ENCODE measurements around the gene FKBP9. TPM values are rescaled to one million over a fixed set of nuclear protein-coding genes. Genes with fewer than 3 reads are reported as not detected.

FKBP9 gene
- total RNA-seq, 5 donors from 2014 or later (not counting 1 experiment from before 2014, with no cell fraction given), result 1.1 to 1.9 (median 1.6) TPM; not detected in 2

GRCh38 chr7:33040803-33041516 is 83.7 kb downstream of the FKBP9 start:
- H3K4me1 ChIP-seq (ENCODE audit: control insufficient read depth in 1 of 2, extremely low read depth in 1 of 2, insufficient read depth in 2 of 2, low read length in 2 of 2), result peaks cover 6 to 19% of the 10 kb centered on the region in 2 experiments
- ATAC-seq (replicated peaks in 1 of 4), result peak; percentile 99 to 100 (median 100)

GRCh38 chr7:33041631-33042428 is 84.6 kb downstream of the FKBP9 start:
- Mint-ChIP-seq H3K27ac (no peak overlapping the region), H3K36me3 (no peaks in the 10 kb centered on the region), H3K9me3 (no peaks in the 10 kb centered on the region), H3K27me3 (no peaks in the 10 kb centered on the region), H3K4me1 (peaks cover 60 to 65% (median 65%) of the 10 kb centered on the region in 3 donors), H3K4me3 (no peak overlapping the region)
- no peak for DNase-seq
- Histone ChIP-seq H3K9me3 (no peaks in the 10 kb centered on the region), H3K4me3 (ENCODE audit: control insufficient read depth in 1 of 2, extremely low read depth in 1 of 2, low read length in 1 of 2) (no peak overlapping the region), H3K36me3 (ENCODE audit: control insufficient read depth in 2 of 2, extremely low read depth in 1 of 2, insufficient read depth in 1 of 2, low read length in 1 of 2) (no peaks in the 10 kb centered on the region), H3K27me3 (replicated peaks in 1 of 2; ENCODE audit: control insufficient read depth in 2 of 2, extremely low read depth in 1 of 2, insufficient read depth in 2 of 2, low read length in 1 of 2) (no peaks in the 10 kb centered on the region), H3K4me1 (ENCODE audit: control insufficient read depth in 1 of 2, extremely low read depth in 1 of 2, insufficient read depth in 2 of 2, low read length in 2 of 2) (peaks cover 8 to 19% of the 10 kb centered on the region in 2 experiments), H3K27ac (ENCODE audit: low read length) (peak overlapping the region; percentile 75)
- ATAC-seq (replicated peaks in 1 of 4), result no peak
- WGBS (ENCODE audit: insufficient coverage), result 86% methylated on average over 3 of the region's 8 CpGs
- ChIA-PET CTCF (interaction anchor here (0.5 to 3.9 kb wide), 7 partner anchors 7 to 68 kb away, joined by 3 to 30 read pairs (median 17); partner anchors contain the start of gene RP9 (in 1 of the 2)), POLR2A (interaction anchor here in 1 of 2 donors (2.1 kb wide), 1 partner anchor 150 kb away, joined by 9 read pairs; the partner anchor contains the start of gene KBTBD2)

More at GRCh38 chr7:33040803-33041516, 83.7 kb downstream of the FKBP9 start:
- Histone ChIP-seq H3K27me3 (replicated peaks in 1 of 2; ENCODE audit: control insufficient read depth in 2 of 2, extremely low read depth in 1 of 2, insufficient read depth in 2 of 2, low read length in 1 of 2) (no peaks in the 10 kb centered on the region), H3K27ac (ENCODE audit: low read length) (peak overlapping the region; percentile 75), H3K4me3 (ENCODE audit: control insufficient read depth in 1 of 2, extremely low read depth in 1 of 2, low read length in 1 of 2) (no peak overlapping the region), H3K36me3 (ENCODE audit: control insufficient read depth in 2 of 2, extremely low read depth in 1 of 2, insufficient read depth in 1 of 2, low read length in 1 of 2) (no peaks in the 10 kb centered on the region), H3K9me3 (no peaks in the 10 kb centered on the region)
- H3K4me3 Mint-ChIP-seq, result peak overlapping the region; percentile 72 to 79 (median 78)
- ChIA-PET CTCF (interaction anchor here (0.5 to 3.9 kb wide), 20 partner anchors 8 to 549 kb away, joined by 3 to 30 read pairs (median 4); partner anchors contain the start of genes FKBP9 (in 1 of the 2), NT5C3A (in 1 of the 2) and RP9 (in 1 of the 2)), POLR2A (interaction anchor here (0.6 to 2.7 kb wide), 17 partner anchors 9 to 546 kb away, joined by 3 to 12 read pairs (median 4); partner anchors contain the start of genes AVL9 (in 1 of the 2), KBTBD2 (in 1 of the 2) and NT5C3A (in 1 of the 2))
- peaks cover 64 to 66% (median 66%) of the 10 kb centered on the region in 3 donors for H3K4me1 Mint-ChIP-seq
- DNase-seq, result peak; percentile 10 to 85 (median 68)
- peak overlapping the region; percentile 91 to 92 for H3K27ac Mint-ChIP-seq
- WGBS (ENCODE audit: insufficient coverage), result 4% methylated on average over 4 of the region's 9 CpGs
- H3K36me3 Mint-ChIP-seq, result no peaks in the 10 kb centered on the region
- no peaks in the 10 kb centered on the region for H3K27me3 Mint-ChIP-seq
- no peaks in the 10 kb centered on the region for H3K9me3 Mint-ChIP-seq

- ATAC-seq (replicated peaks in 1 of 4) (no peak), DNase-seq (no peak)
- no peak overlapping the region for H3K27ac ChIP-seq (ENCODE audit: low read length)
- H3K36me3 ChIP-seq (ENCODE audit: control insufficient read depth in 2 of 2, extremely low read depth in 1 of 2, insufficient read depth in 1 of 2, low read length in 1 of 2), result no peaks in the 10 kb centered on the region
- peaks cover 57 to 64% (median 59%) of the 10 kb centered on the region in 3 donors for H3K4me1 Mint-ChIP-seq
- no peaks in the 10 kb centered on the region for H3K36me3 Mint-ChIP-seq
- no peak overlapping the region for H3K4me3 Mint-ChIP-seq
- H3K27me3 ChIP-seq (replicated peaks in 1 of 2; ENCODE audit: control insufficient read depth in 2 of 2, extremely low read depth in 1 of 2, insufficient read depth in 2 of 2, low read length in 1 of 2), result no peaks in the 10 kb centered on the region
- CTCF ChIA-PET, result interaction anchor here (0.7 to 1.3 kb wide), 3 partner anchors 10 to 539 kb away, joined by 3 read pairs; no protein-coding TSS in a partner anchor
- peaks cover 15 to 17% of the 10 kb centered on the region in 2 experiments for H3K4me1 ChIP-seq (ENCODE audit: control insufficient read depth in 1 of 2, extremely low read depth in 1 of 2, insufficient read depth in 2 of 2, low read length in 2 of 2)
- no peak overlapping the region for H3K4me3 ChIP-seq (ENCODE audit: control insufficient read depth in 1 of 2, extremely low read depth in 1 of 2, low read length in 1 of 2)
- 100% methylated on average over 4 of the region's 6 CpGs for WGBS (ENCODE audit: insufficient coverage)
- POLR2A ChIA-PET, result no interaction called here
- H3K27me3 Mint-ChIP-seq, result no peaks in the 10 kb centered on the region
- H3K9me3 ChIP-seq, result no peaks in the 10 kb centered on the region
- H3K27ac Mint-ChIP-seq, result peak overlapping the region; percentile 53 to 66
- H3K9me3 Mint-ChIP-seq, result no peaks in the 10 kb centered on the region
Observed at GRCh38 chr7:33043501-33044400, 86.5 kb downstream of the FKBP9 start.

GRCh38 chr7:33044401-33044718 is 87.1 kb downstream of the FKBP9 start:
- Histone ChIP-seq H3K27ac (ENCODE audit: low read length) (no peak overlapping the region), H3K36me3 (ENCODE audit: control insufficient read depth in 2 of 2, extremely low read depth in 1 of 2, insufficient read depth in 1 of 2, low read length in 1 of 2) (no peaks in the 10 kb centered on the region), H3K4me3 (ENCODE audit: control insufficient read depth in 1 of 2, extremely low read depth in 1 of 2, low read length in 1 of 2) (no peak overlapping the region), H3K27me3 (replicated peaks in 1 of 2; ENCODE audit: control insufficient read depth in 2 of 2, extremely low read depth in 1 of 2, insufficient read depth in 2 of 2, low read length in 1 of 2) (no peaks in the 10 kb centered on the region), H3K4me1 (ENCODE audit: control insufficient read depth in 1 of 2, extremely low read depth in 1 of 2, insufficient read depth in 2 of 2, low read length in 2 of 2) (peaks cover 15% of the 10 kb centered on the region in 2 experiments), H3K9me3 (no peaks in the 10 kb centered on the region)
- no peaks in the 10 kb centered on the region for H3K36me3 Mint-ChIP-seq
- ATAC-seq (replicated peaks in 1 of 4), result no peak
- H3K27ac Mint-ChIP-seq, result peak overlapping the region in 1 of 2 donors; percentile 53
- no peak for DNase-seq
- POLR2A ChIA-PET, result no interaction called here
- H3K4me3 Mint-ChIP-seq, result no peak overlapping the region
- no peaks in the 10 kb centered on the region for H3K27me3 Mint-ChIP-seq
- peaks cover 58 to 64% (median 60%) of the 10 kb centered on the region in 3 donors for H3K4me1 Mint-ChIP-seq
- no CpG with 5 or more reads among the region's 3 CpGs for WGBS (ENCODE audit: insufficient coverage)
- no peaks in the 10 kb centered on the region for H3K9me3 Mint-ChIP-seq
- CTCF ChIA-PET, result interaction anchor here in 1 of 2 donors (0.7 to 1.3 kb wide), 2 partner anchors 10 to 540 kb away, joined by 3 read pairs; no protein-coding TSS in a partner anchor

GRCh38 chr7:33044986-33045385 is 87.7 kb downstream of the FKBP9 start:
- Histone ChIP-seq H3K27me3 (replicated peaks in 1 of 2; ENCODE audit: control insufficient read depth in 2 of 2, extremely low read depth in 1 of 2, insufficient read depth in 2 of 2, low read length in 1 of 2) (no peaks in the 10 kb centered on the region), H3K4me1 (ENCODE audit: control insufficient read depth in 1 of 2, extremely low read depth in 1 of 2, insufficient read depth in 2 of 2, low read length in 2 of 2) (peaks cover 12 to 13% of the 10 kb centered on the region in 2 experiments), H3K4me3 (ENCODE audit: control insufficient read depth in 1 of 2, extremely low read depth in 1 of 2, low read length in 1 of 2) (no peak overlapping the region), H3K27ac (ENCODE audit: low read length) (no peak overlapping the region), H3K36me3 (ENCODE audit: control insufficient read depth in 2 of 2, extremely low read depth in 1 of 2, insufficient read depth in 1 of 2, low read length in 1 of 2) (no peaks in the 10 kb centered on the region), H3K9me3 (no peaks in the 10 kb centered on the region)
- ATAC-seq (replicated peaks in 1 of 4) (no peak), DNase-seq (no peak)
- Mint-ChIP-seq H3K4me1 (peaks cover 54 to 58% (median 56%) of the 10 kb centered on the region in 3 donors), H3K4me3 (no peak overlapping the region), H3K27me3 (no peaks in the 10 kb centered on the region), H3K27ac (peak overlapping the region in 1 of 2 donors; percentile 1), H3K36me3 (no peaks in the 10 kb centered on the region), H3K9me3 (no peaks in the 10 kb centered on the region)
- no CpG with 5 or more reads among the region's 2 CpGs for WGBS (ENCODE audit: insufficient coverage)
- ChIA-PET POLR2A (no interaction called here), CTCF (interaction anchor here in 1 of 2 donors (1.3 kb wide), 1 partner anchor 9 kb away, joined by 3 read pairs; no protein-coding TSS in a partner anchor)

All from T-cell (primary cell).